ENCODE data around the gene SBSN.

DNA sequence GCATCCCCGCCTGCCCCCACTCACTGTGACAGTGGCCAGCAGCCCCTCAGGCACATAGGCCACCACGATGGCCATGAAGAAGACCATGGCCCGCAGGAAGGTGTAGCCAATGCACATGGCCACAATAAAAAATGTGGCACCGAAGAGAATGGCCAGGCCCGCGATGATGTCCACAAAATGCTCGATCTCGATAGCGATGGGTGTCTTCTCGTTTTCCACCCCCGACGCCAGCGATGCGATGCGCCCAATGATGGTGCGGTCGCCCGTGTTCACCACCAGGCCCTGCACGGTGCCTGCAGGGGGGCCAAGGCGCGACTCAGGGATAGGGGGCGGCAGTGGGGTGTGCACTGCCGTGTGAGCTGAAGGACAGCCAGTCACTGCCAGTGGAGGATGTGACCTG, 31.7 kb upstream of the SBSN start:
- TF ChIP-seq POLR2AphosphoS5 (IDR thresholded peaks at IDR 0.05; ENCODE audit: low read depth, low read length) (no peak), POLR2A (IDR thresholded peaks at IDR 0.05; ENCODE audit: low read depth, low read length) (no peak), TAF1 (IDR thresholded peaks at IDR 0.05; ENCODE audit: low read depth, low read length) (no peak)
